ENCODE measurements around the gene SSBP4. TPM values are rescaled to one million over a fixed set of nuclear protein-coding genes. Genes with fewer than 3 reads are reported as not detected.
"Not testable (repeated sequence)": the region's sequence is repeated elsewhere in the genome, so short reads cannot be mapped to it uniquely, and the experiment has no call there.

SSBP4 gene
- total and polyA plus RNA-seq, 2 donors (not counting 3 experiments of a cell fraction or from before 2014, with no cell fraction given): 89.6 to 151 TPM

- POLR2A ChIA-PET: interaction anchor here (1.0 kb wide), 1 partner anchor 15 kb away, joined by 9 read pairs; the partner anchor contains the start of gene GDF15
- dilution Hi-C loops (cut with MboI; ENCODE audit: extremely low pct_ligation_motif_present, low sequenced_read_pairs) (no loop called here), intact Hi-C loops (cut with micrococcal nuclease) (no loop called here)
- H3K36me3 ChIP-seq (ENCODE audit: control insufficient read depth in 2 of 2, extremely low read depth in 1 of 2, insufficient read depth in 2 of 2, low read length in 2 of 2): no peaks in the 10 kb centered on the region
- H4K20me1 ChIP-seq (replicated peaks; ENCODE audit: control insufficient read depth, extremely low read depth, insufficient read depth, low read length): no peaks in the 10 kb centered on the region
- H3K27ac ChIP-seq (ENCODE audit: insufficient read depth, low read depth, low read length): no peak overlapping the region
- BruUV-seq (replicated peaks): no TSS peak
- FAIRE-seq: peak; percentile 24
- CTCF ChIA-PET: interaction anchor here (0.8 to 3.2 kb wide), 12 partner anchors 9 to 122 kb away, joined by 3 to 24 read pairs (median 6); partner anchors contain the start of genes GDF15 and SSBP4
- H3K9me1 ChIP-seq (replicated peaks; ENCODE audit: control insufficient read depth, extremely low read depth, insufficient read depth, low read length): no peaks in the 10 kb centered on the region
- no peak overlapping the region for H3K4me3 ChIP-seq (replicated peaks in 1 of 3; ENCODE audit: insufficient read depth in 1 of 3, low read depth in 1 of 3, low read length in 3 of 3)
- H3K4me1 ChIP-seq (ENCODE audit: control insufficient read depth, extremely low read depth, insufficient read depth, low read length): no peaks in the 10 kb centered on the region
- H3K9me3 ChIP-seq (replicated peaks; ENCODE audit: control insufficient read depth, insufficient read depth, low read length): no peaks in the 10 kb centered on the region
- no peak for TF ChIP-seq GATA2 (IDR thresholded peaks at IDR 0.05; ENCODE audit: insufficient read depth, insufficient read length, low read depth, low read length)
- TF ChIP-seq POLR2AphosphoS5 (IDR thresholded peaks at IDR 0.05; ENCODE audit: insufficient read depth, low read depth, low read length): no peak
- peak in 1 of 2 donors; percentile 13 for TF ChIP-seq CTCF (IDR thresholded peaks at IDR 0.05; ENCODE audit: extremely low read depth in 1 of 2, insufficient read depth in 1 of 2, low read depth in 1 of 2, low read length in 2 of 2)
- TF ChIP-seq JUN (IDR thresholded peaks at IDR 0.05; ENCODE audit: borderline replicate concordance, insufficient read depth, insufficient read length, low read depth): no peak
- TF ChIP-seq MAX (IDR thresholded peaks at IDR 0.05; ENCODE audit: insufficient read depth, insufficient read length): no peak
- TF ChIP-seq MYC (IDR thresholded peaks at IDR 0.05; ENCODE audit: low read depth, low read length): no peak
- no peak for TF ChIP-seq FOS (IDR thresholded peaks at IDR 0.05; ENCODE audit: borderline replicate concordance, insufficient read depth, low read length)
- no peak overlapping the region for H3K4me2 ChIP-seq (ENCODE audit: insufficient read depth, low read length)
- H3K79me2 ChIP-seq (ENCODE audit: control insufficient read depth, insufficient read depth, low read length): no peaks in the 10 kb centered on the region
- DNase-seq (ENCODE audit: low read depth, low spot score): no peak
- no peaks in the 10 kb centered on the region for H3K27me3 ChIP-seq (ENCODE audit: control insufficient read depth in 2 of 2, insufficient read depth in 2 of 2, low read length in 2 of 2)
- no peak overlapping the region for H3K9ac ChIP-seq (replicated peaks; ENCODE audit: extremely low read depth, insufficient read depth, low read length)
- H2AFZ ChIP-seq (ENCODE audit: low read depth, low read length): no peak overlapping the region
Observed at GRCh38 chr19:18401580-18402112, 17.6 kb upstream of the SSBP4 start.

GRCh38 chr19:18402455-18403248 lies 16.5 kb upstream of the SSBP4 start:
- H3K9me1 ChIP-seq (replicated peaks; ENCODE audit: control insufficient read depth, extremely low read depth, insufficient read depth, low read length); H3K4me2 ChIP-seq (ENCODE audit: insufficient read depth, low read length); intact Hi-C loops (cut with micrococcal nuclease); DNase-seq (ENCODE audit: low read depth, low spot score); POLR2A ChIA-PET; H3K4me3 ChIP-seq (replicated peaks in 1 of 3; ENCODE audit: insufficient read depth in 1 of 3, low read depth in 1 of 3, low read length in 3 of 3); H4K20me1 ChIP-seq (replicated peaks; ENCODE audit: control insufficient read depth, extremely low read depth, insufficient read depth, low read length); dilution Hi-C loops (cut with MboI; ENCODE audit: extremely low pct_ligation_motif_present, low sequenced_read_pairs); H3K36me3 ChIP-seq (ENCODE audit: control insufficient read depth in 2 of 2, extremely low read depth in 1 of 2, insufficient read depth in 2 of 2, low read length in 2 of 2); H3K79me2 ChIP-seq (ENCODE audit: control insufficient read depth, insufficient read depth, low read length); H3K9ac ChIP-seq (replicated peaks; ENCODE audit: extremely low read depth, insufficient read depth, low read length); BruUV-seq (replicated peaks); H3K4me1 ChIP-seq (ENCODE audit: control insufficient read depth, extremely low read depth, insufficient read depth, low read length); FAIRE-seq; H3K27ac ChIP-seq (ENCODE audit: insufficient read depth, low read depth, low read length); H3K9me3 ChIP-seq (replicated peaks; ENCODE audit: control insufficient read depth, insufficient read depth, low read length); H3K27me3 ChIP-seq (ENCODE audit: control insufficient read depth in 2 of 2, insufficient read depth in 2 of 2, low read length in 2 of 2); H2AFZ ChIP-seq (ENCODE audit: low read depth, low read length): not testable (repeated sequence)
- CTCF ChIA-PET: interaction anchor here (0.8 to 1.8 kb wide), 5 partner anchors 9 to 123 kb away, joined by 5 to 17 read pairs (median 6); no protein-coding TSS in a partner anchor
